ENCODE measurements around the gene UFC1. TPM values are rescaled to one million over a fixed set of nuclear protein-coding genes. Genes with fewer than 3 reads are reported as not detected.

UFC1 gene
- total and polyA plus RNA-seq, 4 donors = 99.6 to 149 (median 112) TPM

DNA sequence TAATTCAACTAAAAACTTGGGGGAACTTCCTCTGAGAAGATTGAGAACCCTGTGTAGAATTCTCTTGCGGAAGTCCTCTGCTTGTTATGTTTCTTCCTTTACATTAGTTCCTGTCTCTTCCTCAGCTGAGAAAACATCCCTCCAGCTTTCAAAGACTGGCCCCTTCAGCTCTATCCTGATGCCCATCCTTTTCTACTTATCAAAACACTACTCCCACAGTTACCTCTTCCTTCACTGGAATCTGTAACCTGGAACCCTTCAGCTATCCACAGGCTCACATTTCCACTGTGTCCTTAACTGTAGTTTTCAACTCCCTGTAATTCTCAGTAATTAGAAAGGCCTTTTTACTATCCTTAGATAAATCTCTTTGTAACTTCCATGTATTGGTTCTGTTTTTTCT is 15.3 kb upstream of the UFC1 start:
- Histone ChIP-seq H3K9me3 (ENCODE audit: control insufficient read depth in 4 of 4, insufficient read depth in 3 of 4, low read length in 3 of 4) (no peaks in the 10 kb centered on the region), H3K4me1 (ENCODE audit: control insufficient read depth in 5 of 5, insufficient read depth in 5 of 5, low read length in 5 of 5) (peaks cover 0 to 7% (median 5%) of the 10 kb centered on the region in 5 donors), H3K4me3 (no peak overlapping the region), H3K36me3 (ENCODE audit: control insufficient read depth in 4 of 4, insufficient read depth in 4 of 4, low read length in 4 of 4) (peaks cover 0 to 3% (median 0%) of the 10 kb centered on the region in 4 donors), H3K27ac (ENCODE audit: low read depth in 1 of 2, low read length in 1 of 2) (no peak overlapping the region), H3K27me3 (ENCODE audit: control insufficient read depth in 3 of 3, insufficient read depth in 3 of 3, low read length in 2 of 3) (no peaks in the 10 kb centered on the region), H3K9ac (ENCODE audit: insufficient read depth in 1 of 2, low read length in 2 of 2) (no peak overlapping the region)
- TF ChIP-seq, protein P1, sequence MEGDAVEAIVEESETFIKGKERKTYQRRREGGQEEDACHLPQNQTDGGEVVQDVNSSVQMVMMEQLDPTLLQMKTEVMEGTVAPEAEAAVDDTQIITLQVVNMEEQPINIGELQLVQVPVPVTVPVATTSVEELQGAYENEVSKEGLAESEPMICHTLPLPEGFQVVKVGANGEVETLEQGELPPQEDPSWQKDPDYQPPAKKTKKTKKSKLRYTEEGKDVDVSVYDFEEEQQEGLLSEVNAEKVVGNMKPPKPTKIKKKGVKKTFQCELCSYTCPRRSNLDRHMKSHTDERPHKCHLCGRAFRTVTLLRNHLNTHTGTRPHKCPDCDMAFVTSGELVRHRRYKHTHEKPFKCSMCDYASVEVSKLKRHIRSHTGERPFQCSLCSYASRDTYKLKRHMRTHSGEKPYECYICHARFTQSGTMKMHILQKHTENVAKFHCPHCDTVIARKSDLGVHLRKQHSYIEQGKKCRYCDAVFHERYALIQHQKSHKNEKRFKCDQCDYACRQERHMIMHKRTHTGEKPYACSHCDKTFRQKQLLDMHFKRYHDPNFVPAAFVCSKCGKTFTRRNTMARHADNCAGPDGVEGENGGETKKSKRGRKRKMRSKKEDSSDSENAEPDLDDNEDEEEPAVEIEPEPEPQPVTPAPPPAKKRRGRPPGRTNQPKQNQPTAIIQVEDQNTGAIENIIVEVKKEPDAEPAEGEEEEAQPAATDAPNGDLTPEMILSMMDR (IDR thresholded peaks at IDR 0.05; ENCODE audit: control extremely low read depth, extremely low read depth) = no peak
- no peak for ATAC-seq (ENCODE audit: insufficient read depth, low FRiP score)
- DNase-seq = no peak
- WGBS, 2 donors = 55 to 56% methylated on average over 1 of the region's 1 CpG

GRCh38 chr1:161139766-161140165 is 14.0 kb upstream of the UFC1 start:
- Histone ChIP-seq H3K9ac (ENCODE audit: insufficient read depth in 1 of 2, low read length in 2 of 2) (no peak overlapping the region), H3K4me1 (ENCODE audit: control insufficient read depth in 5 of 5, insufficient read depth in 5 of 5, low read length in 5 of 5) (no peaks in the 10 kb centered on the region), H3K27me3 (ENCODE audit: control insufficient read depth in 3 of 3, insufficient read depth in 3 of 3, low read length in 2 of 3) (no peaks in the 10 kb centered on the region), H3K9me3 (ENCODE audit: control insufficient read depth in 4 of 4, insufficient read depth in 3 of 4, low read length in 3 of 4) (no peaks in the 10 kb centered on the region), H3K4me3 (no peak overlapping the region), H3K36me3 (ENCODE audit: control insufficient read depth in 4 of 4, insufficient read depth in 4 of 4, low read length in 4 of 4) (peaks cover 0 to 3% (median 0%) of the 10 kb centered on the region in 4 donors), H3K27ac (ENCODE audit: low read depth in 1 of 2, low read length in 1 of 2) (no peak overlapping the region)
- WGBS, 2 donors = 33 to 39% methylated on average over 1 of the region's 1 CpG
- ATAC-seq (ENCODE audit: insufficient read depth, low FRiP score) = no peak
- TF ChIP-seq, protein P1 (IDR thresholded peaks at IDR 0.05; ENCODE audit: control extremely low read depth, extremely low read depth) = peak; percentile 26
- peak; percentile 52 to 76 (median 59) for DNase-seq

DNA sequence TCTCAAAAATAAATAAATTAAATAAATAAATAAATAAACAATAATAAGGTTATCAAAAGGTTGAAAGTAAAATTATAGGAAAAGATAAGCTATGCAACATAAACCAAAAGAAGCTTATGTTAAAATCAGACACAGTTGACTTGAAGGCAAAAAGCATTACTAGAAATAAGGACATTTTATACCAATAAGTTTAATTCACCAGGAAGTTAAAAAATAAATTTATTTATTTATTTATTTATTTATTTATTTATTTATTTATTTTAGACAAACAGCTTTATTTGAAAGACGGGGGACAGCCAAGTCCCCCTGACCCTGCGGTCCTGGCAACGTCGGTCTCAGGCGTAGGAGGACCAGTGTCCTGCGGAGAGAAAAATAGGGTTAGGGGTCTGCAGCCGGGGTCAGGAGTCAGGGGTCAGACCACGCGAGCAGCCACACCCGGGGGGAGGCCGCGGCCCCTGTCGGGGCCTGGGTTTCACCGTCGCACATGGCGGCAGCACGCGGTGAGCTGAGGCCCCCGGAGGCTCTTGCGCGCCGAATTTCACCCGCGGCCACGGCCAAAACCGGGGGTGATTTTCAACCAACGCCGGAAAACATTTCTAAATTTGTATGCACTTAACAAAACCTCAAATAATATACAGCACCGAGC is 12.9 kb upstream of the UFC1 start:
- ATAC-seq (ENCODE audit: insufficient read depth, low FRiP score) = no peak

More for the DNA sequence above, 12.9 kb upstream of the UFC1 start:
- H3K27ac ChIP-seq (ENCODE audit: low read depth in 1 of 2, low read length in 1 of 2) = no peak overlapping the region
- no peak overlapping the region for H3K9ac ChIP-seq (ENCODE audit: insufficient read depth in 1 of 2, low read length in 2 of 2)
- H3K36me3 ChIP-seq (ENCODE audit: control insufficient read depth in 4 of 4, insufficient read depth in 4 of 4, low read length in 4 of 4) = peaks cover 0 to 3% (median 0%) of the 10 kb centered on the region in 4 donors
- H3K4me3 ChIP-seq = no peak overlapping the region
- TF ChIP-seq, protein P1 (IDR thresholded peaks at IDR 0.05; ENCODE audit: control extremely low read depth, extremely low read depth) = no peak
- H3K9me3 ChIP-seq (ENCODE audit: control insufficient read depth in 4 of 4, insufficient read depth in 3 of 4, low read length in 3 of 4) = no peaks in the 10 kb centered on the region
- H3K27me3 ChIP-seq (ENCODE audit: control insufficient read depth in 3 of 3, insufficient read depth in 3 of 3, low read length in 2 of 3) = no peaks in the 10 kb centered on the region
- DNase-seq = no peak
- WGBS, 2 donors = 96 to 97% methylated on average over 29 of the region's 29 CpGs
- no peaks in the 10 kb centered on the region for H3K4me1 ChIP-seq (ENCODE audit: control insufficient read depth in 5 of 5, insufficient read depth in 5 of 5, low read length in 5 of 5)

Measured in lung (tissue), 12 donors.